AG10803 (cell line): Measurements from ENCODE around the gene IL20RB.
A peak's percentile ranks its signal among the peaks of the same experiment; 100 is the strongest.

Experiments used
- DNase-seq: peaks from one replicate; pipeline ENCODE4 v3.0.0; 2010; ENCODE audit warnings: low read depth
- H3K4me3 ChIP-seq: 2 replicates; pipeline ENCODE4 v1.5.1; 2011; ENCODE audit warnings: mild to moderate bottlenecking, low read length, control low read depth
- CTCF ChIP-seq: conservative IDR thresholded peaks from 2 replicates; pipeline ENCODE4 v1.5.1; 2011; ENCODE audit warnings: mild to moderate bottlenecking, low read length, control low read depth, inconsistent platforms

Gene IL20RB

GRCh38 chr3:136919799-136920580 lies 37.8 kb upstream of the IL20RB start:
- no peak overlapping the region for H3K4me3 ChIP-seq
- TF ChIP-seq CTCF = no peak
- DNase-seq = no peak

GRCh38 chr3:136920904-136921611 lies 36.7 kb upstream of the IL20RB start:
- no peak for TF ChIP-seq CTCF
- no peak for DNase-seq
- H3K4me3 ChIP-seq = no peak overlapping the region

GRCh38 chr3:136925425-136926190 lies 32.2 kb upstream of the IL20RB start:
- DNase-seq = peak; percentile 62
- H3K4me3 ChIP-seq = no peak overlapping the region
- no peak for TF ChIP-seq CTCF

GRCh38 chr3:136928240-136928639 lies 29.5 kb upstream of the IL20RB start:
- H3K4me3 ChIP-seq = no peak overlapping the region
- no peak for DNase-seq
- TF ChIP-seq CTCF = no peak

- no peak for TF ChIP-seq CTCF
- DNase-seq = peak; percentile 40
- H3K4me3 ChIP-seq = no peak overlapping the region
Observed at GRCh38 chr3:136929977-136930670, 27.7 kb upstream of the IL20RB start.

GRCh38 chr3:136931606-136932005 lies 26.2 kb upstream of the IL20RB start:
- H3K4me3 ChIP-seq = no peak overlapping the region
- TF ChIP-seq CTCF = no peak
- DNase-seq = no peak
